ENCODE data around the gene BCDIN3D. TPM values are rescaled to one million over a fixed set of nuclear protein-coding genes. Genes with fewer than 3 reads are reported as not detected.
A peak's percentile ranks its signal among the peaks of the same experiment; 100 is the strongest.

Gene BCDIN3D
- polyA plus RNA-seq, 1 of the 3 experiments (the other 2 are of a cell fraction) = 2.3 TPM

DNA sequence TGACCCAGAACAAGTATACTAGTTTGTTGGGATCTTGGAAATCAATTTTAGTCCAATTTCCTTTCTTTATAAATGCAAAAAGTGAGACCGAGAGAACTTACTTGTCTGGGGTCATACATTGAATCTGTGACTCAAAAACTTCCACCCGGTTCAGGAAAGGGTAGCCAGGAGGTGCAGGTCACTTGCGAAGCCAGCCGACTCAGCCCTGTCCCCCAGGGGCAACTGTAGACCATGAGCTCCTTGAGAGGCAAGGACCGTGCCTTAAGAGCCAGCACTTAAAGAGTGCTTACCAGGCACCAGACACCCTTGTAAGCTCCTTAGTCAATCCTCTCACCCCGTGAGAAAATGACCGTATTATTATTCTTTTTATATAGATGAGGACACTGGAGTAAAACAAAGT is 505 bp upstream of the BCDIN3D start:
- ChIA-PET CTCF (interaction anchor here (0.7 to 5.5 kb wide), 7 partner anchors 24 to 263 kb away, joined by 3 to 30 read pairs (median 4); partner anchors contain the start of gene TMBIM6), POLR2A (interaction anchor here (0.6 to 1.1 kb wide), 6 partner anchors 11 to 242 kb away, joined by 3 to 7 read pairs (median 3); partner anchors contain the start of genes NCKAP5L and SMARCD1)
- Histone ChIP-seq H4K20me1 (ENCODE audit: insufficient read depth) (no peaks in the 10 kb centered on the region), H3K9ac (peak overlapping the region; percentile 80; the same call in 1 of the 2 replicates), H3K9me2 (no peaks in the 10 kb centered on the region), H3K4me1 (ENCODE audit: control insufficient read depth in 1 of 2, insufficient read depth in 2 of 2, low read depth in 1 of 2, low read length in 1 of 2) (peaks cover 11 to 18% of the 10 kb centered on the region in 2 experiments; a peak in 3 of 4 replicates), H3K4me2 (peak overlapping the region; percentile 96), H3K27me3 (ENCODE audit: insufficient read depth) (peaks cover 6% of the 10 kb centered on the region; the same call in 1 of the 2 replicates), H3K9me3 (no peaks in the 10 kb centered on the region), H2AFZ (ENCODE audit: low read depth) (peak overlapping the region; percentile 91), H3F3A (replicated peaks; ENCODE audit: insufficient read depth) (peaks cover 28% of the 10 kb centered on the region), H3K4me3 (ENCODE audit: low read depth in 2 of 2, low read length in 1 of 2) (peak overlapping the region; percentile 62 to 86), H3K36me3 (replicated peaks in 1 of 2; ENCODE audit: control insufficient read depth in 1 of 2, insufficient read depth in 2 of 2, low read length in 1 of 2) (peaks cover 0 to 2% of the 10 kb centered on the region in 2 experiments), H3K27ac (ENCODE audit: low read depth in 2 of 2, low read length in 1 of 2) (peak overlapping the region; percentile 92 to 94), H3K79me2 (ENCODE audit: insufficient read depth) (peaks cover 15% of the 10 kb centered on the region; the same call in 1 of the 2 replicates)
- TF ChIP-seq MXI1 (IDR thresholded peaks at IDR 0.05; ENCODE audit: low read depth, low read length) (no peak), ZBTB33 (IDR thresholded peaks at IDR 0.05; ENCODE audit: borderline replicate concordance, low read depth) (no peak), USF1 (IDR thresholded peaks at IDR 0.05; ENCODE audit: borderline replicate concordance, low read depth) (no peak), RCOR1 (IDR thresholded peaks at IDR 0.05; ENCODE audit: low read length) (no peak), USF2 (IDR thresholded peaks at IDR 0.05; ENCODE audit: borderline replicate concordance, low read depth, low read length) (no peak), RFX5 (IDR thresholded peaks at IDR 0.05; ENCODE audit: low read length) (no peak), MEF2A (IDR thresholded peaks at IDR 0.05; ENCODE audit: borderline replicate concordance, low read depth) (no peak), MAX (IDR thresholded peaks at IDR 0.05; ENCODE audit: low read depth) (no peak), YY1 (IDR thresholded peaks at IDR 0.05; ENCODE audit: low read depth) (no peak), POLR2AphosphoS5 (IDR thresholded peaks at IDR 0.05; ENCODE audit: low read depth, low read length) (no peak), SMC3 (IDR thresholded peaks at IDR 0.05; ENCODE audit: low read depth, low read length) (no peak), GATA2 (CRISPR knock-in tag; IDR thresholded peaks at IDR 0.05) (no peak), TCF12 (IDR thresholded peaks at IDR 0.05) (no peak), RAD21 (IDR thresholded peaks at IDR 0.05; ENCODE audit: low read length) (no peak), RXRA (IDR thresholded peaks at IDR 0.05; ENCODE audit: borderline replicate concordance, low read depth) (no peak), GABPA (IDR thresholded peaks at IDR 0.05; ENCODE audit: low read depth) (no peak)
- TF ChIP-seq, protein P1, sequence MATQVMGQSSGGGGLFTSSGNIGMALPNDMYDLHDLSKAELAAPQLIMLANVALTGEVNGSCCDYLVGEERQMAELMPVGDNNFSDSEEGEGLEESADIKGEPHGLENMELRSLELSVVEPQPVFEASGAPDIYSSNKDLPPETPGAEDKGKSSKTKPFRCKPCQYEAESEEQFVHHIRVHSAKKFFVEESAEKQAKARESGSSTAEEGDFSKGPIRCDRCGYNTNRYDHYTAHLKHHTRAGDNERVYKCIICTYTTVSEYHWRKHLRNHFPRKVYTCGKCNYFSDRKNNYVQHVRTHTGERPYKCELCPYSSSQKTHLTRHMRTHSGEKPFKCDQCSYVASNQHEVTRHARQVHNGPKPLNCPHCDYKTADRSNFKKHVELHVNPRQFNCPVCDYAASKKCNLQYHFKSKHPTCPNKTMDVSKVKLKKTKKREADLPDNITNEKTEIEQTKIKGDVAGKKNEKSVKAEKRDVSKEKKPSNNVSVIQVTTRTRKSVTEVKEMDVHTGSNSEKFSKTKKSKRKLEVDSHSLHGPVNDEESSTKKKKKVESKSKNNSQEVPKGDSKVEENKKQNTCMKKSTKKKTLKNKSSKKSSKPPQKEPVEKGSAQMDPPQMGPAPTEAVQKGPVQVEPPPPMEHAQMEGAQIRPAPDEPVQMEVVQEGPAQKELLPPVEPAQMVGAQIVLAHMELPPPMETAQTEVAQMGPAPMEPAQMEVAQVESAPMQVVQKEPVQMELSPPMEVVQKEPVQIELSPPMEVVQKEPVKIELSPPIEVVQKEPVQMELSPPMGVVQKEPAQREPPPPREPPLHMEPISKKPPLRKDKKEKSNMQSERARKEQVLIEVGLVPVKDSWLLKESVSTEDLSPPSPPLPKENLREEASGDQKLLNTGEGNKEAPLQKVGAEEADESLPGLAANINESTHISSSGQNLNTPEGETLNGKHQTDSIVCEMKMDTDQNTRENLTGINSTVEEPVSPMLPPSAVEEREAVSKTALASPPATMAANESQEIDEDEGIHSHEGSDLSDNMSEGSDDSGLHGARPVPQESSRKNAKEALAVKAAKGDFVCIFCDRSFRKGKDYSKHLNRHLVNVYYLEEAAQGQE (IDR thresholded peaks at IDR 0.05; ENCODE audit: low read depth, low read length) = no peak
- no peak for DNase-seq
- WGBS (ENCODE audit: low lambda C conversion rate) = 63% methylated on average over 7 of the region's 7 CpGs
